ENCODE data around the gene PF4V1. TPM values are rescaled to one million over a fixed set of nuclear protein-coding genes. Genes with fewer than 3 reads are reported as not detected.

Gene PF4V1
- total and polyA plus RNA-seq, 4 donors = 0.38 TPM; not detected in 3

DNA sequence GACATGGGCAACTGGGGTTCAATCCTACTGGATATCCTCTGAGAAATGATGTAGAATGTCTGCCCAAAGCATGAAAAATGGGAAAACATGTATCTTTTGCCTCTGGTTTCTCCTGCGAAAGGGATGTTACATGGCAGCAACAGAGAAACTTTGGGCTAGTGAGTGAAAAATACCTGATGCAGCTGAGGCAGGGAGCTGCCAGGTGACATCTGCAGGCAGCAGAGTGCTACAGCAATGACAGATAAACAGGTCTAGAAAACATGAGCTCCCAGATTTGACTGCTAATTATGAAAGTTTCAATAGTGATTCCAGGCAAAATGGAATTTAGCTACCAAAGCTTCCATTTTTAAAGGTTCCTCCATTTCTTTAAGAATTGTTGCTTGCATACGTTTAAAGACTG, 11.3 kb downstream of the PF4V1 start:
- H3K27ac ChIP-seq (ENCODE audit: low read depth in 1 of 2, low read length in 1 of 2) = no peak overlapping the region
- peaks cover 0 to 4% (median 0%) of the 10 kb centered on the region in 3 donors for H3K27me3 ChIP-seq (ENCODE audit: control insufficient read depth in 3 of 3, insufficient read depth in 3 of 3, low read length in 2 of 3)
- DNase-seq (no peak), ATAC-seq (ENCODE audit: insufficient read depth, low FRiP score) (no peak)
- no peaks in the 10 kb centered on the region for H3K36me3 ChIP-seq (ENCODE audit: control insufficient read depth in 4 of 4, insufficient read depth in 4 of 4, low read length in 4 of 4)
- TF ChIP-seq, protein P1, sequence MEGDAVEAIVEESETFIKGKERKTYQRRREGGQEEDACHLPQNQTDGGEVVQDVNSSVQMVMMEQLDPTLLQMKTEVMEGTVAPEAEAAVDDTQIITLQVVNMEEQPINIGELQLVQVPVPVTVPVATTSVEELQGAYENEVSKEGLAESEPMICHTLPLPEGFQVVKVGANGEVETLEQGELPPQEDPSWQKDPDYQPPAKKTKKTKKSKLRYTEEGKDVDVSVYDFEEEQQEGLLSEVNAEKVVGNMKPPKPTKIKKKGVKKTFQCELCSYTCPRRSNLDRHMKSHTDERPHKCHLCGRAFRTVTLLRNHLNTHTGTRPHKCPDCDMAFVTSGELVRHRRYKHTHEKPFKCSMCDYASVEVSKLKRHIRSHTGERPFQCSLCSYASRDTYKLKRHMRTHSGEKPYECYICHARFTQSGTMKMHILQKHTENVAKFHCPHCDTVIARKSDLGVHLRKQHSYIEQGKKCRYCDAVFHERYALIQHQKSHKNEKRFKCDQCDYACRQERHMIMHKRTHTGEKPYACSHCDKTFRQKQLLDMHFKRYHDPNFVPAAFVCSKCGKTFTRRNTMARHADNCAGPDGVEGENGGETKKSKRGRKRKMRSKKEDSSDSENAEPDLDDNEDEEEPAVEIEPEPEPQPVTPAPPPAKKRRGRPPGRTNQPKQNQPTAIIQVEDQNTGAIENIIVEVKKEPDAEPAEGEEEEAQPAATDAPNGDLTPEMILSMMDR (IDR thresholded peaks at IDR 0.05; ENCODE audit: control extremely low read depth, extremely low read depth) = peak; percentile 8
- 81 to 86% methylated on average over 2 of the region's 2 CpGs for WGBS, 2 donors
- no peak overlapping the region for H3K4me3 ChIP-seq
- H3K9me3 ChIP-seq (ENCODE audit: control insufficient read depth in 4 of 4, insufficient read depth in 3 of 4, low read length in 3 of 4) = no peaks in the 10 kb centered on the region
- no peak overlapping the region for H3K9ac ChIP-seq (ENCODE audit: insufficient read depth in 1 of 2, low read length in 2 of 2)
- H3K4me1 ChIP-seq (ENCODE audit: control insufficient read depth in 5 of 5, insufficient read depth in 5 of 5, low read length in 5 of 5) = peaks cover 0 to 18% (median 0%) of the 10 kb centered on the region in 5 donors

DNA sequence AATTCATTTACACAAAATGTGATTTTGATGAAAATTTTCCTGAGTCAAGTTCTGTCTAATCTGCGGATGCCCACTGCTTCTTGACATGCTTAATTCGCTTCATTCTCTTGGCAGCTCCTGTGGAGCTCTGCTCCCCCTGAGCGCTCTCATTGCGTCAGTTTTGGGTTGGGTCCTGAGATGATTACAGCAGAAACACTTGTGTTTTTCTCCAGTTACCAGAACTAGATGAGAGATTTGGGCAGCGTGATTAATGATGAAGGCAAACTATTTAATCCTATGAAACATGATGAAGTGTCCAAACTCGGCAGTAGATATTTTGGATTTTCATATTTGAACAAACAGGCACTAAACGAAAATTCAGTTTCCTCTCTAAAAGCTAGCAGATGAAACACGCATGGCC, 11.9 kb downstream of the PF4V1 start:
- Histone ChIP-seq H3K27ac (ENCODE audit: low read depth in 1 of 2, low read length in 1 of 2) (no peak overlapping the region), H3K4me3 (no peak overlapping the region), H3K36me3 (ENCODE audit: control insufficient read depth in 4 of 4, insufficient read depth in 4 of 4, low read length in 4 of 4) (no peaks in the 10 kb centered on the region), H3K4me1 (ENCODE audit: control insufficient read depth in 5 of 5, insufficient read depth in 5 of 5, low read length in 5 of 5) (peaks cover 0 to 19% (median 0%) of the 10 kb centered on the region in 5 donors), H3K27me3 (ENCODE audit: control insufficient read depth in 3 of 3, insufficient read depth in 3 of 3, low read length in 2 of 3) (peaks cover 0 to 9% (median 3%) of the 10 kb centered on the region in 3 donors), H3K9ac (ENCODE audit: insufficient read depth in 1 of 2, low read length in 2 of 2) (no peak overlapping the region), H3K9me3 (ENCODE audit: control insufficient read depth in 4 of 4, insufficient read depth in 3 of 4, low read length in 3 of 4) (no peaks in the 10 kb centered on the region)
- 74 to 84% methylated on average over 8 of the region's 8 CpGs for WGBS, 2 donors
- ATAC-seq (ENCODE audit: insufficient read depth, low FRiP score) (no peak), DNase-seq (no peak)
- TF ChIP-seq, protein P1 (IDR thresholded peaks at IDR 0.05; ENCODE audit: control extremely low read depth, extremely low read depth) = no peak

DNA sequence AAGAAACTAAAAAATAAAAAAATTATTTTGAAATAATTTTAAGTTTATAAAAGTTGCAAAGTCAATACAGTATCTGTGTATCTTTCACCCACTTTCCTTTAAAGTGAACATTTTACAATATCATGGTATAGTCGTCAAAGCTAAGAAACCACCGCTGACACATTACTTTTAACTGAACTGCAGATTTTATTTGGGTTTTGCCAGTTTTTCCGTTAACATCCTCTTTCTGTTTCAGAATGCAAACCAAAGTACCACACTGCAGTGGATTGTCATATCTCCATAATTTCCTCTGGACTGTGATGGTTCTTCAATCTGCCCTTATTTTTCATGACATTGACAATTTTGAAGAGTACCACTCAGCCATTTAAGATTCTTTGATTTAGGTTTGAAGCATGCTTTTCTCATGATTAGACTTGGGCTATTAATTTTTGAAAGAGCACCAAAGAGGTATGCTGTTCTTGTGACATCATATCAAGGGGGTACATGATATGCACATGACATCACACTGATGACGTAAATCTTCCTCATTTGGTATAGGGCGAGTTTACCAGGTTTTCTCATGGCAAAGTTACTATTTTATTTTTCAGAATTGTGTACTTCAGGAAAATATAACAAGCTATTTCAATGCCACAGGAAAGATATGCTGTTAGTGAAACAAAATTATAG, 12.5 kb downstream of the PF4V1 start:
- Histone ChIP-seq H3K4me3 (no peak overlapping the region), H3K27me3 (ENCODE audit: control insufficient read depth in 3 of 3, insufficient read depth in 3 of 3, low read length in 2 of 3) (peaks cover 0 to 9% (median 7%) of the 10 kb centered on the region in 3 donors), H3K36me3 (ENCODE audit: control insufficient read depth in 4 of 4, insufficient read depth in 4 of 4, low read length in 4 of 4) (no peaks in the 10 kb centered on the region), H3K4me1 (ENCODE audit: control insufficient read depth in 5 of 5, insufficient read depth in 5 of 5, low read length in 5 of 5) (peaks cover 0 to 16% (median 0%) of the 10 kb centered on the region in 5 donors), H3K9me3 (ENCODE audit: control insufficient read depth in 4 of 4, insufficient read depth in 3 of 4, low read length in 3 of 4) (no peaks in the 10 kb centered on the region), H3K27ac (ENCODE audit: low read depth in 1 of 2, low read length in 1 of 2) (no peak overlapping the region), H3K9ac (ENCODE audit: insufficient read depth in 1 of 2, low read length in 2 of 2) (no peak overlapping the region)
- 61 to 74% methylated on average over 5 of the region's 5 CpGs for WGBS, 2 donors
- ATAC-seq (ENCODE audit: insufficient read depth, low FRiP score) (no peak), DNase-seq (no peak)
- TF ChIP-seq, protein P1 (IDR thresholded peaks at IDR 0.05; ENCODE audit: control extremely low read depth, extremely low read depth) = no peak

Measured in lung (tissue), 12 donors.